HL-60 (cell line): ENCODE data around the gene SPON1.

Source experiments
- CTCF ChIP-seq: IDR thresholded peaks from one replicate; pipeline ENCODE4 v1.5.1; 2011; ENCODE audit warnings: low read length, control low read depth, inconsistent platforms; ENCODE audit not compliant: insufficient read depth
- GABPA ChIP-seq: IDR thresholded peaks from 2 replicates; pipeline ENCODE4 v1.6.1; 2012; ENCODE audit warnings: low read depth
- POLR2AphosphoS5 ChIP-seq: IDR thresholded peaks from 2 replicates; pipeline ENCODE4 v1.6.1; 2012; ENCODE audit warnings: low read depth

GRCh38 chr11:14255238-14255534 lies 292.7 kb downstream of the SPON1 start:
- no peak for TF ChIP-seq GABPA
- no peak for TF ChIP-seq CTCF
- no peak for TF ChIP-seq POLR2AphosphoS5
